ENCODE data around the gene HAS3. TPM values are rescaled to one million over a fixed set of nuclear protein-coding genes. Genes with fewer than 3 reads are reported as not detected.

Gene HAS3
- total RNA-seq, 1 experiment from 2014 or later: 100 TPM

DNA sequence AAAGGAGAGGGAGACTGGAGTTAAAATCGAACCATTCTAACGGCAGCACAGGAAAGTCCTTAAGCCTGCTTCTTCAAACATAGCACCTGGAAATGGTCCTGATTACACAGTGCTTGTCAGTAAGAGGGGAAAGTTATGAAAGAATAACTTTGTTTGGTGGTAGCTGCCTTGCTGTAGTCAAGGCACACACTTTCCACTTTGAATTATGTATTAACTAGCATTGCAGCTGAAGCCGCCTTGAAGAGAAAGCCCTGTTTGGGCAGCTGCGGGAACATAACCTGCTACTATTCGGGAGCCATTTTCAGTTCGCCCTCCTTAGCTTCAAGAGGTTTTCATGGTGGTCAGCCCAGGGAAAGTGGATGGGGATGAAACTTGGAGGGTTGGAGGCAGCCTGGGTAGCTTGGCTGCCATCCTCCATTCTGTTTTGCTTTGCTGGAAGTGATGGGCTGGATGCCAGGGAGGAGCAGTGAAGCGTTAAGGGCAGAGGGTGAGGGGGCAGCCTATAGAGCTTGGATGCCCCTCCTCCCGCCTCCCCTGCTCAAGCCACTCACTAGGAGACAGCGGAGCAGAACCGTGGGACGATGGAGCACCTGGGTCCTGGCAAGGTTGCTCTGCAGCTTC is 5.3 kb upstream of the HAS3 start:
- peak overlapping the region in 1 of 2 experiments; percentile 12; a peak in 1 of 5 replicates for H3K4me3 Mint-ChIP-seq
- Histone ChIP-seq H2BK12ac (ENCODE audit: insufficient read length, low read depth, low read length) (no peak overlapping the region), H2BK15ac (ENCODE audit: low read depth, low read length) (no peak overlapping the region), H3K23me2 (ENCODE audit: insufficient read length, low read depth, low read length, poor library complexity, severe bottlenecking) (no peaks in the 10 kb centered on the region), H3K27me3 (ENCODE audit: insufficient read depth, low read length) (no peaks in the 10 kb centered on the region), H3K4me1 (ENCODE audit: insufficient read depth, low read length) (peaks cover 13% of the 10 kb centered on the region), H4K20me1 (ENCODE audit: control insufficient read depth, insufficient read depth, insufficient read length) (no peaks in the 10 kb centered on the region), H2AFZ (ENCODE audit: low read length) (no peak overlapping the region), H4K91ac (ENCODE audit: insufficient read length, low read depth, low read length) (no peak overlapping the region), H4K8ac (replicated peaks; ENCODE audit: insufficient read length, low read depth, low read length) (no peak overlapping the region), H3K79me2 (ENCODE audit: insufficient read depth, low read length) (no peaks in the 10 kb centered on the region), H3K23ac (ENCODE audit: insufficient read length, low read depth, low read length) (no peak overlapping the region), H2BK120ac (ENCODE audit: low read depth, low read length, poor library complexity, severe bottlenecking) (no peak overlapping the region), H3K79me1 (ENCODE audit: insufficient read depth, low read depth, low read length, poor library complexity, severe bottlenecking) (no peaks in the 10 kb centered on the region), H3K14ac (ENCODE audit: insufficient read depth, low read length) (no peak overlapping the region), H2AK5ac (ENCODE audit: insufficient read length, low read length) (no peak overlapping the region), H3K4ac (ENCODE audit: low read depth, low read length) (no peak overlapping the region), H3K4me2 (ENCODE audit: insufficient read depth, insufficient read length, low read length) (no peak overlapping the region), H3K9me3 (ENCODE audit: control insufficient read depth, low read depth, low read length) (no peaks in the 10 kb centered on the region), H3K9ac (ENCODE audit: extremely low read depth, insufficient read length, low read length) (no peak overlapping the region), H2BK20ac (ENCODE audit: low read depth, low read length, poor library complexity, severe bottlenecking) (no peak overlapping the region), H3T11ph (ENCODE audit: low read length) (no peak overlapping the region), H3K56ac (ENCODE audit: insufficient read length, low read depth, low read length) (no peak overlapping the region), H3K18ac (ENCODE audit: insufficient read length, low read depth, low read length) (peak overlapping the region; percentile 18), H3K27ac (ENCODE audit: insufficient read length, low read depth, low read length) (no peak overlapping the region), H4K5ac (ENCODE audit: insufficient read length, low read depth, low read length) (no peak overlapping the region), H2BK5ac (ENCODE audit: insufficient read length, low read length) (no peak overlapping the region)
- peak overlapping the region in 1 of 3 experiments; percentile 70; a peak in 3 of 7 replicates for H3K27ac Mint-ChIP-seq
- no peaks in the 10 kb centered on the region for H3K36me3 Mint-ChIP-seq (ENCODE audit: insufficient read depth in 1 of 3, low read depth in 3 of 3)
- no CpG with 5 or more reads among the region's 11 CpGs for WGBS (ENCODE audit: extremely low coverage, insufficient read length, low lambda C conversion rate)
- peaks cover 12% of the 10 kb centered on the region for H3K27me3 Mint-ChIP-seq (ENCODE audit: low read depth)
- peaks cover 0 to 3% of the 10 kb centered on the region in 2 experiments; a peak in 1 of 5 replicates for H3K9me3 Mint-ChIP-seq
- no peak for DNase-seq
- TF ChIP-seq, protein P1, sequence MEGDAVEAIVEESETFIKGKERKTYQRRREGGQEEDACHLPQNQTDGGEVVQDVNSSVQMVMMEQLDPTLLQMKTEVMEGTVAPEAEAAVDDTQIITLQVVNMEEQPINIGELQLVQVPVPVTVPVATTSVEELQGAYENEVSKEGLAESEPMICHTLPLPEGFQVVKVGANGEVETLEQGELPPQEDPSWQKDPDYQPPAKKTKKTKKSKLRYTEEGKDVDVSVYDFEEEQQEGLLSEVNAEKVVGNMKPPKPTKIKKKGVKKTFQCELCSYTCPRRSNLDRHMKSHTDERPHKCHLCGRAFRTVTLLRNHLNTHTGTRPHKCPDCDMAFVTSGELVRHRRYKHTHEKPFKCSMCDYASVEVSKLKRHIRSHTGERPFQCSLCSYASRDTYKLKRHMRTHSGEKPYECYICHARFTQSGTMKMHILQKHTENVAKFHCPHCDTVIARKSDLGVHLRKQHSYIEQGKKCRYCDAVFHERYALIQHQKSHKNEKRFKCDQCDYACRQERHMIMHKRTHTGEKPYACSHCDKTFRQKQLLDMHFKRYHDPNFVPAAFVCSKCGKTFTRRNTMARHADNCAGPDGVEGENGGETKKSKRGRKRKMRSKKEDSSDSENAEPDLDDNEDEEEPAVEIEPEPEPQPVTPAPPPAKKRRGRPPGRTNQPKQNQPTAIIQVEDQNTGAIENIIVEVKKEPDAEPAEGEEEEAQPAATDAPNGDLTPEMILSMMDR (conservative IDR thresholded peaks at IDR 0.05): no peak
- peaks cover 40 to 45% of the 10 kb centered on the region in 2 experiments for H3K4me1 Mint-ChIP-seq

Data from H9 (cell line).